ENCODE measurements around the gene MRPL32.

MRPL32 gene

DNA sequence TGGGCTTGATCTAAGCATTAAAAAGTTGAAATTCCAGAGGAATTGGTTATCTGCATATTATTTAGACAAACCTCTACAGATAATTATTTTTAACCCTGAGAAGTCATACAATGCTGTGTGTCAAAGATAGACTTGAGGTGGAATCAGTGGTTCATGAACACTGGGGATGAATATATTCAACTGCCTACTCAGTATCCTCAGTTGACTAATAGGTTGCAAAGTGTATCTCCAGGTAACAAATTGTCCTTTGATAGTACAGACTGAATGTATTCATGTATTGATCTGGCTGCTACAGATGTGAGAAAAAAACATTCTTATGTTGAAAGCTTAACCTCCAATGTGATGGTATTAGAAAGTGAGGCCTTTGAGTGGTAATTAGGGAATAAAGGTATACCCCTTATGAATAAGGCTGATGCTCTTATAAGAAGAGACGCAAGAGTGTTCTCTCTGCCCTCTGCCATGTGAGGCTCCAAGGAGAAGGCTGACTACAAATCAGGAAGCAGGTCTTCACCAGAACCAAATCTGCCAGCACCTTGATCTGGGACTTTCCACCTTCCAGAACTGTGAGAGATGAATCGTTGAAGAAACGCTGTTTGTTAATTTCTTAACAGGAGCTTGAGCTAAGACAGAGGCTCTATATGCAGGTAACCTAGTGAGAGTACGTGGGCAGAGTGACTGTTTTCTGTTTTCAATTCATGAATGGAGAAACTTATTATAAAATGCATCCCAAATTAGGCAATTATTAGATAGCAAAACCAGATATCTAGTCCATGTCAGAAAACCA, 7.5 kb downstream of the MRPL32 start:
- no peaks in the 10 kb centered on the region for H3K9me3 Mint-ChIP-seq
- no peaks in the 10 kb centered on the region for H3K27me3 Mint-ChIP-seq
- peaks cover 46% of the 10 kb centered on the region for H3K4me1 Mint-ChIP-seq (ENCODE audit: low read depth)
- H3K36me3 Mint-ChIP-seq (ENCODE audit: low read depth): peaks cover 62% of the 10 kb centered on the region
- peak overlapping the region; percentile 84 for H3K27ac Mint-ChIP-seq
- H3K4me3 Mint-ChIP-seq: no peak overlapping the region
- DNase-seq: no peak

DNA sequence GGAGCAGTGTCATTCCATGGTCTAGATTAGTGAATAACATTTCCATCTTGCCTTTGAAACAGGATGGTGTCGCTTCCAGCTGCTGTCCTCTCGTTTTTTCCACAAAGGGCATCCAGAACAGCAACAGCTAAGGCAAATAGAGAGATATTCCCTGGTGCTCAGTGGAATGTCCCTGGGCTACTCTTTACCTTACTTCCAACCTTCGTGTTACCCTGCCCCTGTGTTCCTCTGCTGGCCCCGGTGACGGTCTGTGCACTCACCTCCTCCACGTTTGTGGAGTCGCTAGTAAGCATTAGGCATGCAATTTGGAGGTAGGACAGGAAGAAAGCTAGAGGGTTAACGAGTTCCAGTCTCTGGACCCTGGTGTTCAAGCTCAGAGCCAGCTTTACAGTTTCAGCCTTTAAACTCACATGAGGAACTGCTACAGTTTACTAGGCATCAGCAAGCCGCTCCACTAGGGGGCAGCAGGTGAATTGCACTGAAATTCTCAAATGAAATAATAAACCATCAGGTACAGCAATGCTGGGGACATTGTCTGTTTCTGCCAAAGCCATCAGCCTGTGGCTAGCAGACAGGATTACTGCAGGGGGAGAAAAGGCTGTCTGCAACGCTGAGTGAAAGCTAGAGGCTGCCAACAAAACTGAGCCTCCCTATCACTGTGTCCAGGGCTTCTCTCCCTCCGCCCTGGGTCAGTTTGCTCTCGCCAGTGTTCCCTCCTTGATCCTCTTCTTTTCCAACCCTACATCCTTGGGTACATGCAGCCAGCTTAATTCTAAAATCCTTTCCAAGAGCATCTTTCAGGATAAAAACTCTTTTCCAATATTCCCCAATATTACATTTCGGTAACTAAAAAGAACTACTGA, 9.0 kb downstream of the MRPL32 start:
- H3K4me3 Mint-ChIP-seq: no peak overlapping the region
- peak; percentile 80 for DNase-seq
- H3K36me3 Mint-ChIP-seq (ENCODE audit: low read depth): peaks cover 46% of the 10 kb centered on the region
- no peaks in the 10 kb centered on the region for H3K9me3 Mint-ChIP-seq
- peaks cover 40% of the 10 kb centered on the region for H3K4me1 Mint-ChIP-seq (ENCODE audit: low read depth)
- no peaks in the 10 kb centered on the region for H3K27me3 Mint-ChIP-seq
- H3K27ac Mint-ChIP-seq: no peak overlapping the region

DNA sequence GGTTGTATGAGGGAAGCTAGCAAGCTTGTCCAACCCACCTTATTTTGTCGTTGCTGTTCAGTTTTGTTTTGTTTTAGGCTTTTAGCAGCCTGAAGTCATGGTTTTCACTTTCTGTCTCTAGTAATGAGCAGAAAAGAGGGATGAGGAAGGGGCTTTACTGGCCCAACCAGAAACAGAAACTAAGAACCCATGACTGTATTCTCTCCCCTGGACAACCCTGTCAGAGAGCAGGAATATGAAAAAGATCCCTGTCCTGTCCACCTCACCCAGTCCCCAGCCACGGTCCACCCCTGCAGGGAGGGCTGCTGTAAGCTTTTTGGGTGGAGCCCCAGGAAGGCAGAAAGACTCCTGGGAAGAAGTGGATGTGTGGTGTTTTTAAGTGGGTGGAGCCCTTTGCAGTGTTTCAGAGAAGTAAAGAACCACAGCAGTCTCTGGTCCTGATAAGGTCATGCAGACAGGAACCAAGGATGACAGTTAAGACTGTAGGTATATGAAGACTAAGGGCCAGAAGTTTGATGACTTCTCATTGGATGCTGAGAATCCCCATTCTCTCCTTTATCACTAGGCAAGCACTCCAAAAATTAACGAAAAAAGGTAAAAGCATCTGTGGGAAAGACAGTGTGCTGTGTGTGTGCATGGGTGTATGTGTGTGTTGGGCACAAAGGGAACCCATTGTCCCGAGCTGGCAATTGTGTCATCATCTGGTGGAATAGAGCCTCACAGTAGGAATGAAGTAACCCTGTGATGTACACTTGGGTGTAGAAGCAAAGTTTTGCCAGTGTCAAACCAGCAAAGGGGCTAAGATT, 13.8 kb downstream of the MRPL32 start:
- H3K4me3 Mint-ChIP-seq: no peak overlapping the region
- no peaks in the 10 kb centered on the region for H3K9me3 Mint-ChIP-seq
- peak overlapping the region; percentile 61 for H3K27ac Mint-ChIP-seq
- no peaks in the 10 kb centered on the region for H3K27me3 Mint-ChIP-seq
- H3K36me3 Mint-ChIP-seq (ENCODE audit: low read depth): peaks cover 2% of the 10 kb centered on the region
- no peak for DNase-seq
- peaks cover 14% of the 10 kb centered on the region for H3K4me1 Mint-ChIP-seq (ENCODE audit: low read depth)

DNA sequence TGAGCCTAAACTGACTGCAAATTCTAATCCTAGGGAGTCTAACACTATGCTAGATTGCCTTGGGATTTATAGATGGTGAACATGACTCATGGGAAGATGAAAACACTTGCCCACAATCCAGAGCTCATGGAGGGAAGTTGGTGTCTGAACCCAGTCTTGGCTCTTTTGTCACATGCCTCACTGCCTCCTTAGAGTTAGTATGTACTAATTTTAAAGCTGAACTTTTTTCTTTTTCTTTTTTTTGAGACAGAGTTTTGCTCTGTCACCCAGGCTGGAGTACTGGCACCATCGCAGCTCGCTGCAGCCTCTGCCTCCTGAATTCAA, 14.4 kb downstream of the MRPL32 start:
- no peaks in the 10 kb centered on the region for H3K36me3 Mint-ChIP-seq (ENCODE audit: low read depth)
- no peak overlapping the region for H3K4me3 Mint-ChIP-seq
- H3K27ac Mint-ChIP-seq: no peak overlapping the region
- H3K4me1 Mint-ChIP-seq (ENCODE audit: low read depth): peaks cover 12% of the 10 kb centered on the region
- no peaks in the 10 kb centered on the region for H3K9me3 Mint-ChIP-seq
- no peaks in the 10 kb centered on the region for H3K27me3 Mint-ChIP-seq
- no peak for DNase-seq

DNA sequence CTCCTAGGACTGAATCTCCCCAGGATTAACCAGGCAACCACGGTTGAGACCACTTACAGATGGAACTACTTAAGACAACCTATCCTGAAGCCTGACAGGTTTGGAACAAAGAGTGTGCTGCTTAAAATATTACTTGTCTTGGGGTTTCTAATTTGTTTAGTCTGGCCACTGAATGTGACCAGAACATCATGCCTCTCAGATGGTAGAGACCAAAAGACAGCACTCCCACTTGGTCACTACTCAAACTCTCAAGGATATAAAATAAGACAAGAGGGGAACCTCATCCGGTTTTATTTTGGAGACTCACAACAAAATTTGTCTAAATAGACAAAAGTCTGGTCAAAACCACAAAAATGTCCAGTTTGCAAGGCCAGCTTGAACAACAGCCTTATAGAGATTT, 15.3 kb downstream of the MRPL32 start:
- peaks cover 12% of the 10 kb centered on the region for H3K4me1 Mint-ChIP-seq (ENCODE audit: low read depth)
- H3K36me3 Mint-ChIP-seq (ENCODE audit: low read depth): no peaks in the 10 kb centered on the region
- no peak overlapping the region for H3K27ac Mint-ChIP-seq
- DNase-seq: no peak
- H3K9me3 Mint-ChIP-seq: no peaks in the 10 kb centered on the region
- H3K4me3 Mint-ChIP-seq: no peak overlapping the region
- no peaks in the 10 kb centered on the region for H3K27me3 Mint-ChIP-seq

DNA sequence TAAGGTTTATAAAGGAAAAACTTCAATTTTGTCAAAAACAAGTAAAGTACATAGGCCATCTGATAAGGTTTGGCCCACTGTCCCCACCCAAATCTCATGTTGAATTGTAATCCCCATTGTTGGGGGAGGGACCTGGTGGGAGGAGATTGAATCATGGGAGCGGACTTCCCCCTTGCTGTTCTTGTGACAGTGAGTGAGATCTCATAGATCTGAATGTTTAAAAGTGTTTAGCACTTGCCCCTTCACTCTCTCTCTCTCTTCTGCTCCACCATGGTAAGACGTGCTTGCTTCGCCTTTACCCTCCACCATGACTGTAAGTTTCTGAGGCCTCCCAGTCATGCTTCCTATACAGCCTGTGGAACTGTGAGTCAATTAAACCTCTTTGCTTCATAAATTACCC, 18.2 kb downstream of the MRPL32 start:
- H3K4me3 Mint-ChIP-seq: no peak overlapping the region
- no peaks in the 10 kb centered on the region for H3K36me3 Mint-ChIP-seq (ENCODE audit: low read depth)
- no peaks in the 10 kb centered on the region for H3K27me3 Mint-ChIP-seq
- H3K27ac Mint-ChIP-seq: no peak overlapping the region
- no peak for DNase-seq
- peaks cover 4% of the 10 kb centered on the region for H3K9me3 Mint-ChIP-seq
- peaks cover 11% of the 10 kb centered on the region for H3K4me1 Mint-ChIP-seq (ENCODE audit: low read depth)

DNA sequence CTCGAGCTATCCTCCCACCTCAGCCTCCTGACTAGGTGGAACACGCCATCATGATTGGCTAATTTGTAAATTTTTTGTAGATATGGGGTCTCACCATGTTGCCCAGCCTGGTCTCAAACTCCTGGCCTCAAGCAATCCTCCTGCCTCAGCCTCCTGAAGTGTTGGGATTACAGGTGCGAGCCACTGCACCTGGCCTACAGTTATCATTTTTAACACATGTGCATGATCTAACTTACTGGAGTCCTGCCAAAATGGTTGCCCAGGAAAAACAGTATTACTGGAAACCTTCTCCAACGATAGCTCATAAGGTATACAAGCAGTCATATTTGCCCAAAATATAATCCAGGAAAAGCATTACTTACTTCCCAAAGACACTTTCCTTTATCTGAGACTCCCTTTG, 20.2 kb downstream of the MRPL32 start:
- no peak for DNase-seq
- H3K4me3 Mint-ChIP-seq: no peak overlapping the region
- H3K36me3 Mint-ChIP-seq (ENCODE audit: low read depth): no peaks in the 10 kb centered on the region
- no peaks in the 10 kb centered on the region for H3K4me1 Mint-ChIP-seq (ENCODE audit: low read depth)
- H3K9me3 Mint-ChIP-seq: peaks cover 11% of the 10 kb centered on the region
- no peaks in the 10 kb centered on the region for H3K27me3 Mint-ChIP-seq
- H3K27ac Mint-ChIP-seq: no peak overlapping the region

DNA sequence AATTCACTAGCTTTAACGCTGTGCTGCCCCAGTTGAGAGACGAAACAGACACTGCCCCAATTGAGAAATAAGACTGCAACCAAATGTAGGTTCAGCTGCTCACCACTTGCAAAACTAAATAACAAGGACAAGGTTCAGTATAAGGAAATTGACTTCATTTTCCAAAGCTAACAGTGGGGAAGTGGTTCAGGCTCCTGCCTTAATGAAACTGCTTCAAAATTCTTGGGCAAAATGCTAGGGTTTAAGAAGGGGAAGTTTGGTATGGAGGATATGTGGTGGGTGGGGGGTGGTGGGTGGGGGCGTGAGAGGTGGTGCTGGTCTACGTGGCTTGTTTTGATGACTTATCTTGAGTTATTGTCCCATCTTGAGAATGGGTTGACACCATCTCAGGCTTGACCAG, 21.8 kb downstream of the MRPL32 start:
- no peak for DNase-seq
- H3K9me3 Mint-ChIP-seq: peaks cover 11% of the 10 kb centered on the region
- H3K36me3 Mint-ChIP-seq (ENCODE audit: low read depth): no peaks in the 10 kb centered on the region
- H3K27me3 Mint-ChIP-seq: no peaks in the 10 kb centered on the region
- H3K27ac Mint-ChIP-seq: no peak overlapping the region
- no peaks in the 10 kb centered on the region for H3K4me1 Mint-ChIP-seq (ENCODE audit: low read depth)
- H3K4me3 Mint-ChIP-seq: no peak overlapping the region

DNA sequence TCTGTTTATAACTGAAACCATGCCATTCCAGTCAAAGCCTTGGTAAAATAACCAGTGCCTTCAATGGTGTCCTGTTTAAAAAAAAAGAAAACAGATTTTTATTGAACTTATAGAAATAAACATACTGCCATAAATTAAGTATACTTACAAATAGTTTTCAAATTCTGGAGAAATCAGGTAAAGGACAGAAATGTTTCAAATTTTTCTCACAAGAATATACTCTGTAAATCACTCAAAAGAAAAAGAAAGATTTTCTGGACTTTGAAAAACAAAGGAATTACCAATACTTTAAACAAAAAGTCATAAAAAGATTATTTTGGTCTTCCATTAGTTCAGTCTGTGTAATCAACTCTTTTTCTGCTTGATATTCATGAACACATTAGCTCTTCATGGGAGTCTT, 23.9 kb downstream of the MRPL32 start:
- Mint-ChIP-seq H3K4me1 (ENCODE audit: low read depth) (no peaks in the 10 kb centered on the region), H3K36me3 (ENCODE audit: low read depth) (no peaks in the 10 kb centered on the region), H3K27me3 (peaks cover 17% of the 10 kb centered on the region), H3K27ac (no peak overlapping the region), H3K9me3 (peaks cover 11% of the 10 kb centered on the region), H3K4me3 (no peak overlapping the region)
- no peak for DNase-seq

DNA sequence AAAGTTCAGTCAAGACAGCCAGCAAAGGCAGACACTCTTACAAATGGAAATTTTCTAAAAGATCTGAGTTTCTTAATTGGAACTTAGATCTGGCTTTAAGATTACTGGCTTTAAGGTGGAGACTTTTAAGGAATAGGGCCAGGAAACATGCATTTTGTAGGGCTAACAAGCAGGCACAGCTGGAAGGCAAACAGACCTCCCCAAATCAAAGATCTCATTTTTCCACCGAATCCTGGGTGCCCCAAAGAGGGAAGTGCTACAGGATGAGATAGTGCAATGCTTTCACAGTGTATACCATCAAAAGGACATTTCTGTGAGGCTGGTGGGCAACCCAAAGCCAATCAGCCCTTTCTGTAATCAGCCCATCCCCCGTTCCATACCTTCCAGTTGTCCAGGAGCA, 27.4 kb downstream of the MRPL32 start:
- Mint-ChIP-seq H3K4me1 (ENCODE audit: low read depth) (peaks cover 1% of the 10 kb centered on the region), H3K36me3 (ENCODE audit: low read depth) (no peaks in the 10 kb centered on the region), H3K9me3 (peaks cover 11% of the 10 kb centered on the region), H3K27me3 (peaks cover 19% of the 10 kb centered on the region), H3K4me3 (no peak overlapping the region), H3K27ac (no peak overlapping the region)
- DNase-seq: no peak

DNA sequence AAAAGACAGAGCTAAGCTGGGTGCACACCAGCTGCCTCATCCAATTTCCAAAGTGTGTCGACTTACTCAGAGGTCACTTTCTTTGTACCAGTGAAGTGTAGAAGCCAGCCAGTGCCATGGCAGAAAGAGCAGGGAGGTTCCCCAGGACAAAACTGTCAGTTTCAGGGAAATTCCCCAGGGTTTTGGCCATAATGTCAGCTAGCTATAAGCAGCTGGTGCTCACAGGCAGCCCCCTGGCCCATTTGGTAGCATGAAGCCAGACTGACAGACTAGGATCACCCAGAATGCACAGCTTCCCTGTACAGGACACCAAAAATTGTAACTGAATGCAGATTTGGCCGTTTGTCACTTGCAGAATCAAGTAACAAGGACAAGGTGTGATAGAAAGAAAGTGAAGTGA, 28.6 kb downstream of the MRPL32 start:
- Mint-ChIP-seq H3K9me3 (peaks cover 7% of the 10 kb centered on the region), H3K4me1 (ENCODE audit: low read depth) (peaks cover 12% of the 10 kb centered on the region), H3K27ac (no peak overlapping the region), H3K36me3 (ENCODE audit: low read depth) (no peaks in the 10 kb centered on the region), H3K4me3 (no peak overlapping the region), H3K27me3 (peaks cover 23% of the 10 kb centered on the region)
- DNase-seq: no peak

DNA sequence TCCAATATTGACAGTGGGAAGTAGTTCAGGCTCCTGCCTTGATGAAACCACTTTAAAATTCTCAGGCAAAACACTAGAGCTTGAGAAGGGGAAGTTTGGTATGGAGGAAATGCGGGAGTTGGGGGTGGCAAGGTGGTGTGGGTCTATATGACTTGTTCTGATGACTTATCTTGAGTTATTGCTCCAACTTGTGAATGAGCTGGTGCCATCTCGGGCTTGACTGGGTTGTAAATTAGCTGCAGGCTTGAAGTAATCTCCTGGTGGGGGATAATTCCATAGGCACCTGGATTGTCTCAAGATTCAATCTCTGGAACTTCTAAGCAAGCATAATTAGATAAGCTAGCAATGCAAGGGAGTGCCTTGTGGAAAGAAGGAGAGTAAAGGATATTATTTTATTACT, 29.0 kb downstream of the MRPL32 start:
- Mint-ChIP-seq H3K36me3 (ENCODE audit: low read depth) (no peaks in the 10 kb centered on the region), H3K27me3 (peaks cover 23% of the 10 kb centered on the region), H3K4me1 (ENCODE audit: low read depth) (peaks cover 12% of the 10 kb centered on the region), H3K4me3 (no peak overlapping the region), H3K27ac (no peak overlapping the region), H3K9me3 (peaks cover 6% of the 10 kb centered on the region)
- DNase-seq: no peak

DNA sequence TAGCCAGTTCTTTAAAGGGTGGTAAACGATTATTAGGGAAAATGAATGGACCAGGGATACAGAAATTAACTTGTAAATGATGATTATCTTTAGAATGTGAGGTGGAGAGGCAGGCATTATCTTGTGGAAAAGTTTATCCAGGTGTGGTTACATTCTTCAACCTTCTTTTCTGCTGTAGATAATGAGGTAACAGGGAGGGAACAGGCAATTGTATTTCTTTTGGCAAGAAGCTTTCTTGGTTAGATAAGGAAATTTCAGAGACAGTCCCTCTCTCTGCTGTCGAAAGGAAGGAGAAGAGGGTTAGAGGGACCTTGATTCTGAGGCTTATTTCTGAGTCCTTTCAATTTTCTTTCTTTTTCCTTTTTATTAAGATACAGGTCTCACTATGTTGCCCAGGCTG, 32.1 kb downstream of the MRPL32 start:
- H3K36me3 Mint-ChIP-seq (ENCODE audit: low read depth): no peaks in the 10 kb centered on the region
- no peaks in the 10 kb centered on the region for H3K9me3 Mint-ChIP-seq
- DNase-seq: no peak
- peaks cover 35% of the 10 kb centered on the region for H3K27me3 Mint-ChIP-seq
- H3K27ac Mint-ChIP-seq: no peak overlapping the region
- H3K4me1 Mint-ChIP-seq (ENCODE audit: low read depth): peaks cover 13% of the 10 kb centered on the region
- H3K4me3 Mint-ChIP-seq: no peak overlapping the region

DNA sequence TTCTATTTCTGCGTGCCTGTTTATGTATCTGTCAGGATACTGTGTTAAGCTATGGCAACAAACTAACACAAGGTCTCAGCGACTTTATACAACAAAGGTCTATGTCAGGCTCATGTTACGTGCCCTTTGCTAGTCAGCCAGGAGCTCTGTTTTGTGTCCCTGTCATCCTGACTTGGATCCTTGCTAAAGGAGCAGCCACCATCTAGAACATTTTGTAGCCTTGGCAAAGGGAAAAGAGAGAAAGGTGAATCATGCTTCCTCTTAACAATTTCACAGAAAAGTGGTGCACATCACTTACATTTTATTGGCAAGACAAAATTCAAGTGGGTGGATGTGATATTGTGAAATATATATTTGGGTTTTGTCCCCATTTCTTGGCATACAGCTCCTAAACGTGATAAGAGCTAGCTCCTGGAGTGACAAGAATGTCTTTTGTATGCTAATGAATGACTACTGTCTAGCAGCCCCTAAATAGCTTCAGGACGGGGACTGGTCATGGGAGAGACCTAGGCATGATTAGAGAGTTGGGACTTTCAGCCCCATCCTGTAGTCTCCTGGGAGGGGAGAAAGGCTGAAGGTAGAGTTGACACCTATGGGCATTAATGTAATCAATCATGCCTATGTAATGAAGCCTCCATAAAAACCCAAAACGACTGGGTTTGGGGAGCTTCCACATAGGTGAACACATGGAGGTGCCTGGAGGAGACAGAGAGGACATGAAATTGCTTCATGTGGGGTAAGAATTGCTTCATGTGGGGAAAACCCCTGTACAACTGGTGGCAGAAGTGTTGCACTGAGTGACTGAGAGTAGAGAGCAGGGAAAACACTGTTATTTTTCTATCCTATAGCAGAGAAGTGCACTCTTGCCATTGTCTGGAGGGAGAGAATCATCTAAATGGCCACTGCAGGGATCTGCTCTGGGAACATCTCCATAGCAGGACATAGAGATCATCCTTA, 33.0 kb downstream of the MRPL32 start:
- Mint-ChIP-seq H3K4me3 (no peak overlapping the region), H3K36me3 (ENCODE audit: low read depth) (no peaks in the 10 kb centered on the region), H3K4me1 (ENCODE audit: low read depth) (peaks cover 13% of the 10 kb centered on the region), H3K9me3 (no peaks in the 10 kb centered on the region), H3K27ac (no peak overlapping the region), H3K27me3 (peaks cover 28% of the 10 kb centered on the region)
- DNase-seq: no peak
